Kidney capillary endothelial cell (primary cell): ENCODE data around the gene IARS1.

Experiments used
- DNase-seq: peaks from one replicate; pipeline ENCODE4 v3.0.0-alpha.2; 2018; ENCODE audit warnings: low spot score

The IARS1 gene

GRCh38 chr9:92293452-92294296 lies at the start of gene IARS1:
Gene IARS1 (minus strand): TSS chr9:92293697. CDS start chr9:92289419, 4,278 bp downstream.
- DNase-seq: peak; percentile 97

- DNase-seq: peak; percentile 8
Observed at GRCh38 chr9:92342825-92343488, 49.5 kb upstream of the IARS1 start.

GRCh38 chr9:92341578-92341977 lies 48.1 kb upstream of the IARS1 start:
- no peak for DNase-seq

GRCh38 chr9:92333282-92333634 lies 39.8 kb upstream of the IARS1 start:
- DNase-seq: no peak

- no peak for DNase-seq
Observed at GRCh38 chr9:92332577-92333281, 39.2 kb upstream of the IARS1 start.

- peak; percentile 31 for DNase-seq
Observed at GRCh38 chr9:92328225-92328624, 34.7 kb upstream of the IARS1 start.

GRCh38 chr9:92327283-92327850 lies 33.9 kb upstream of the IARS1 start:
- no peak for DNase-seq

- peak; percentile 12 for DNase-seq
Observed at GRCh38 chr9:92325991-92326500, 32.5 kb upstream of the IARS1 start.

- DNase-seq: peak; percentile 88
Observed at GRCh38 chr9:92325269-92325990, 31.9 kb upstream of the IARS1 start, which contains the start of the genes CENPP and NOL8. Gene CENPP (plus strand): TSS chr9:92325953. Gene NOL8 (minus strand): TSS chr9:92325350. CDS start chr9:92324161, 1,189 bp downstream.

GRCh38 chr9:92324889-92325268 lies 31.4 kb upstream of the IARS1 start:
- DNase-seq: no peak

- no peak for DNase-seq
Observed at GRCh38 chr9:92324431-92324830, 30.9 kb upstream of the IARS1 start.

GRCh38 chr9:92315456-92315855 lies 22.0 kb upstream of the IARS1 start:
- DNase-seq: no peak

GRCh38 chr9:92313624-92314012 lies 20.1 kb upstream of the IARS1 start:
- no peak for DNase-seq

GRCh38 chr9:92312887-92313623 lies 19.6 kb upstream of the IARS1 start:
- DNase-seq: no peak

- no peak for DNase-seq
Observed at GRCh38 chr9:92310562-92310961, 17.1 kb upstream of the IARS1 start.

- DNase-seq: no peak
Observed at GRCh38 chr9:92308893-92309292, 15.4 kb upstream of the IARS1 start.

GRCh38 chr9:92300936-92301335 lies 7.4 kb upstream of the IARS1 start:
- DNase-seq: no peak

- DNase-seq: no peak
Observed at GRCh38 chr9:92299116-92299515, 5.6 kb upstream of the IARS1 start.

- no peak for DNase-seq
Observed at GRCh38 chr9:92298036-92298435, 4.5 kb upstream of the IARS1 start.

- no peak for DNase-seq
Observed at GRCh38 chr9:92297611-92298010, 4.1 kb upstream of the IARS1 start.

GRCh38 chr9:92295827-92296258 lies 2.3 kb upstream of the IARS1 start:
- peak; percentile 10 for DNase-seq
